ENCODE measurements around the gene SRSF3.
"Not testable (repeated sequence)": the region's sequence is repeated elsewhere in the genome, so short reads cannot be mapped to it uniquely, and the experiment has no call there.

Gene SRSF3

DNA sequence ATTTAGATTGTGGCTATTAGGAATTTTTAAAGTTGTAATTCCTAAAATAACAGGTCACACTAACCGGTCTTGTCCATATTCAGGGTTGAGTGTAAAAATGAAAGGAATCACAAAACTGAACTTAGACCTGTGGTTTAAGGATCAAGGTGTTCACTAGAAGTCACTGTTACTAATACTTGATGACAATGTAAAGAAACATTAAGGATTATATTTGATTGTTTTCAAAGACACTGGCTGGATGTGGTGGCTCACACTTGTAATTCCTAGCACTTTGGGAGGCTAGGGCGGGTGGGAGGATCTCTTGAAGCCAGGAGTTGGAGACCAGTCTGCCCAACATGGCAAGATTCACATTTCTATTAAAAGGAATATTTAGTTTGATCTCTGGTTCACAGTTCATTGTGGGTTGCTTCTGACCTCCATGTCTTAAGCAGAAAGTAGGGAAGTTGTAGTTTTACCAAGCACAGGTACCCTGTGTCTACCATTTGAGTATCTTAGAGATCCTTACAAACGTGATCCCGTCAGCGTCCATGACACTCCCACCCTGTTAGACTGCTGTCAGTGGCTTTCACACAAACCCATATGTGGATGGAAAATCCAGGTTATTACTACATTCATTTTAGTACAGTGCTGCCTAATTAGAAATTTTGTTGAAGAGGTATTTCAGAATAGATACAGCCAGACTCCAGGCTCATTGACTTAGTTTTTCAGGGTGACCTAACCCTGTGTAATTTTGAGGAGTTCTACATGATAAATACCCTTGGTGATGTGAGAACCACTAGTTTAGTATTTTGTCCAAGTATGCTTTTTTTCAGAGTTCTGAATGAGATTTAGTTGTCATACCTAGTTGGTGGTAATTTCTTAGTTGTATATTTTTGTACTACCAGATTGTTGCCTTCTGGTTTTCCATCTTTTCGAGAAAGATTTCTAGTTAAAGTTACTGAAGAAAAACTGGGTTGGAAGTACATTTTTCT lies 10.2 kb downstream of the SRSF3 start:
- no peak overlapping the region for H3K27ac ChIP-seq (ENCODE audit: low read depth, low read length)

DNA sequence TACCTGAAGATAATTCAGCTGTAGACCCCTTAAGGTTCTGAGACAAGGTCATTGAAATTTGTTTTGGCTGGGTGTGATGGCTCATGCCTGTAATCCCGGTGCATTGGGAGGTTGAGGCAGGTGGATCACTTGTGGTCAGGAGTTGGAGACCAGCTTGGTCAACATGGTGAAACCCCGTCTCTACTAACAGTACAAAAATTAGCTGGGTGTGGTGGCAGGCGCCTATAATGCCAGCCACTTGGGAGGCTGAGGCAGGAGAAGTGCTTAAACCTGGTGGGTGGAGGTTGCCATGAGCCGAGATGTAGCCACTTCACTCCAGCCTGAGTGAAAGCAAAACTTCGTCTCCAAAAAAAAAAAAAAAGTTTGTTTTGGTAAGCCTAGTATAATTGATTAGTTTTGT lies 11.0 kb downstream of the SRSF3 start:
- Histone ChIP-seq H3K27me3 (ENCODE audit: control insufficient read depth, low read length) (no peaks in the 10 kb centered on the region), H3K4me2 (ENCODE audit: low read length) (no peak overlapping the region), H3K4me1 (ENCODE audit: control insufficient read depth, low read length) (peaks cover 5% of the 10 kb centered on the region), H3K9me3 (ENCODE audit: control insufficient read depth, insufficient read depth, low read length) (no peaks in the 10 kb centered on the region), H3F3A (ENCODE audit: control insufficient read depth, insufficient read depth) (peaks cover 99% of the 10 kb centered on the region), H3K36me3 (ENCODE audit: control insufficient read depth, low read length) (peaks cover 98% of the 10 kb centered on the region), H3K79me2 (ENCODE audit: control insufficient read depth, low read length) (peaks cover 58% of the 10 kb centered on the region), H3K27ac (ENCODE audit: low read depth, low read length) (no peak overlapping the region), H3K4me3 (ENCODE audit: low read length) (no peak overlapping the region), H3K9me2 (replicated peaks; ENCODE audit: control insufficient read depth, low read length) (no peaks in the 10 kb centered on the region), H4K20me1 (ENCODE audit: control insufficient read depth, insufficient read depth, low read depth, low read length) (peaks cover 55% of the 10 kb centered on the region)
- TF ChIP-seq, protein P1, sequence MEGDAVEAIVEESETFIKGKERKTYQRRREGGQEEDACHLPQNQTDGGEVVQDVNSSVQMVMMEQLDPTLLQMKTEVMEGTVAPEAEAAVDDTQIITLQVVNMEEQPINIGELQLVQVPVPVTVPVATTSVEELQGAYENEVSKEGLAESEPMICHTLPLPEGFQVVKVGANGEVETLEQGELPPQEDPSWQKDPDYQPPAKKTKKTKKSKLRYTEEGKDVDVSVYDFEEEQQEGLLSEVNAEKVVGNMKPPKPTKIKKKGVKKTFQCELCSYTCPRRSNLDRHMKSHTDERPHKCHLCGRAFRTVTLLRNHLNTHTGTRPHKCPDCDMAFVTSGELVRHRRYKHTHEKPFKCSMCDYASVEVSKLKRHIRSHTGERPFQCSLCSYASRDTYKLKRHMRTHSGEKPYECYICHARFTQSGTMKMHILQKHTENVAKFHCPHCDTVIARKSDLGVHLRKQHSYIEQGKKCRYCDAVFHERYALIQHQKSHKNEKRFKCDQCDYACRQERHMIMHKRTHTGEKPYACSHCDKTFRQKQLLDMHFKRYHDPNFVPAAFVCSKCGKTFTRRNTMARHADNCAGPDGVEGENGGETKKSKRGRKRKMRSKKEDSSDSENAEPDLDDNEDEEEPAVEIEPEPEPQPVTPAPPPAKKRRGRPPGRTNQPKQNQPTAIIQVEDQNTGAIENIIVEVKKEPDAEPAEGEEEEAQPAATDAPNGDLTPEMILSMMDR (IDR thresholded peaks at IDR 0.05; ENCODE audit: low read depth, low read length, poor library complexity, severe bottlenecking) = no peak
- TF ChIP-seq EZH2phosphoT487 (IDR thresholded peaks at IDR 0.05; ENCODE audit: borderline replicate concordance, low read length) = no peak

More for the DNA sequence above, 10.2 kb downstream of the SRSF3 start:
- Histone ChIP-seq H3F3A (ENCODE audit: control insufficient read depth, insufficient read depth) (peaks cover 99% of the 10 kb centered on the region), H4K20me1 (ENCODE audit: control insufficient read depth, insufficient read depth, low read depth, low read length) (peaks cover 62% of the 10 kb centered on the region), H3K9me2 (replicated peaks; ENCODE audit: control insufficient read depth, low read length) (no peaks in the 10 kb centered on the region), H3K27me3 (ENCODE audit: control insufficient read depth, low read length) (no peaks in the 10 kb centered on the region), H3K79me2 (ENCODE audit: control insufficient read depth, low read length) (peaks cover 66% of the 10 kb centered on the region), H3K4me3 (ENCODE audit: low read length) (no peak overlapping the region), H3K4me2 (ENCODE audit: low read length) (no peak overlapping the region), H3K9me3 (ENCODE audit: control insufficient read depth, insufficient read depth, low read length) (no peaks in the 10 kb centered on the region), H3K4me1 (ENCODE audit: control insufficient read depth, low read length) (peaks cover 12% of the 10 kb centered on the region), H3K36me3 (ENCODE audit: control insufficient read depth, low read length) (peaks cover 99% of the 10 kb centered on the region)
- TF ChIP-seq, protein P1 (IDR thresholded peaks at IDR 0.05; ENCODE audit: low read depth, low read length, poor library complexity, severe bottlenecking) = no peak
- no peak for TF ChIP-seq EZH2phosphoT487 (IDR thresholded peaks at IDR 0.05; ENCODE audit: borderline replicate concordance, low read length)

DNA sequence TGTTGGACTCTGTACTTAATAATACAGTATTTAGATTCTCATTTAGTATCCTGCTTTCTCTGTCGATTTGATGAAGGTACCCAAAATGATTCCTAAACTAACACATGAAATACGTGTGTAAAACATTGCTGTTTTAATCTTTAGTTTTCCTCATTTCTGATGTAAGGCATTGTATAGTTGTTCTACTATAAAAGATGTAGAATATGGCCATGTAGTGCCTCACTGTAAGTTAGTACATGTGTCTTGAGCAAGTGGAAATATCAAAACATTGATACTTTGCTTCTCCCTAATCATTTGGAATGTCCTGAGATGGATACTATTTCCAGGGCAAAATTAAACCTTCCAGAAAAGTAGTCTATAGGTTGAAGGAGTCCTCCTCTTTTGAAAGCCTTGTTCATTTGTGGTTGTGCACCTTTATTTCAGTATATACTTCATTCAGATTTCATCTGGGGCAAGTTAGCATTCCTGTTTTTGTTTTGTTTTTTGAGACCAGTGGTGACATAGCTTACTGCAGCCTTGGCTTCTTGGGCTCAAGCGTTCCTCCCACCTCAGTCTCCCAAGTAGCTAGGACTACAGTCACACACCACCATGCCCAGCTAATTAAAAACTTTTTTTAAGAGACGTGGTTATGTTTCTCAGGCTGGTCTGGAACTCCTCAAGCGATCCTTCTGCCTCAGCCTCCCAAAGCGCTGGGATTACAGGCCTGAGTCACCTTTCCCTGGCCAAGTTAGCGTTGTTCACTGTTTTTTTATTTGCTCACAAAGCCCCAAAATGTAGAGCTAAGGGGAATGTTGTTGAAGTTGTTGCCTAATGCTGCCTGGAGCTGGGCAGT lies 11.6 kb downstream of the SRSF3 start:
- peaks cover 99% of the 10 kb centered on the region for H3F3A ChIP-seq (ENCODE audit: control insufficient read depth, insufficient read depth)
- H3K4me2 ChIP-seq (ENCODE audit: low read length) = no peak overlapping the region

DNA sequence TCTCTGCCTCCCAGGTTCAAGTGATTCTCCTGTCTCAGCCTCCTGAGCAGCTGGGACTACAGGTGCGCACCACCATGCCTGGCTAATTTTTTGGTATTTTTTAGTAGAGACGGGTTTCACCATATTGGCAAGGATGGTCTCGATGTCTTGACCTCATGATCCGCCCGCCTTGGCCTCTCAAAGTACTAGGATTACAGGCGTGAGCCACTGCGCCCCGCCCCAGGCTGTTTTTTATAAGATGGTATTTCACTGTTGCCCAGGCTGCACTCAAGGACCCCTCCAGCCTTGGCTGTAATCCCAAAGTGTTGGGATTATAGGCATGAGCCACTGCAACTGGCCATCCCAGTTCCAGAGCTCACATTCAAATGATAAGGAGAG lies 13.1 kb downstream of the SRSF3 start:
- H3K27ac ChIP-seq (ENCODE audit: low read depth, low read length); H3K4me1 ChIP-seq (ENCODE audit: control insufficient read depth, low read length); H3K4me2 ChIP-seq (ENCODE audit: low read length); H3K9me2 ChIP-seq (replicated peaks; ENCODE audit: control insufficient read depth, low read length); H3K4me3 ChIP-seq (ENCODE audit: low read length); H3K27me3 ChIP-seq (ENCODE audit: control insufficient read depth, low read length); H3K9me3 ChIP-seq (ENCODE audit: control insufficient read depth, insufficient read depth, low read length): not testable (repeated sequence)
- H4K20me1 ChIP-seq (ENCODE audit: control insufficient read depth, insufficient read depth, low read depth, low read length) = peaks cover 39% of the 10 kb centered on the region
- peaks cover 93% of the 10 kb centered on the region for H3K36me3 ChIP-seq (ENCODE audit: control insufficient read depth, low read length)
- peaks cover 98% of the 10 kb centered on the region for H3F3A ChIP-seq (ENCODE audit: control insufficient read depth, insufficient read depth)
- H3K79me2 ChIP-seq (ENCODE audit: control insufficient read depth, low read length) = peaks cover 37% of the 10 kb centered on the region

More for the DNA sequence above, 11.6 kb downstream of the SRSF3 start:
- H4K20me1 ChIP-seq (ENCODE audit: control insufficient read depth, insufficient read depth, low read depth, low read length) = peaks cover 49% of the 10 kb centered on the region
- no peak overlapping the region for H3K4me3 ChIP-seq (ENCODE audit: low read length)
- no peak overlapping the region for H3K27ac ChIP-seq (ENCODE audit: low read depth, low read length)
- H3K36me3 ChIP-seq (ENCODE audit: control insufficient read depth, low read length) = peaks cover 97% of the 10 kb centered on the region
- no peaks in the 10 kb centered on the region for H3K9me3 ChIP-seq (ENCODE audit: control insufficient read depth, insufficient read depth, low read length)
- no peak for TF ChIP-seq EZH2phosphoT487 (IDR thresholded peaks at IDR 0.05; ENCODE audit: borderline replicate concordance, low read length)
- TF ChIP-seq, protein P1 (IDR thresholded peaks at IDR 0.05; ENCODE audit: low read depth, low read length, poor library complexity, severe bottlenecking) = no peak
- H3K4me1 ChIP-seq (ENCODE audit: control insufficient read depth, low read length) = peaks cover 4% of the 10 kb centered on the region; the same call in 1 of the 2 replicates
- no peaks in the 10 kb centered on the region for H3K9me2 ChIP-seq (replicated peaks; ENCODE audit: control insufficient read depth, low read length)
- peaks cover 52% of the 10 kb centered on the region for H3K79me2 ChIP-seq (ENCODE audit: control insufficient read depth, low read length)
- no peaks in the 10 kb centered on the region for H3K27me3 ChIP-seq (ENCODE audit: control insufficient read depth, low read length)

Measured in DOHH2 (cell line).